A549 treated with ZK216348 at 1 μM for 4 hours (cell line): Measurements from ENCODE around the gene MAP3K10. TPM values are rescaled to one million over a fixed set of nuclear protein-coding genes. Genes with fewer than 3 reads are reported as not detected.

ENCODE experiments used
- total RNA-seq: library from RNA; stranded (reverse); fragments of 200-300 nt; extraction: Qiagen RNA extraction; gene quantifications from 5 replicates; pipeline ENCODE4 v1.2.3, GENCODE V29; 2022; ENCODE audit warnings: low read depth

The MAP3K10 gene
- 9.9 to 18.5 TPM (median 18.1 TPM) in 5 replicates for total RNA-seq

DNA sequence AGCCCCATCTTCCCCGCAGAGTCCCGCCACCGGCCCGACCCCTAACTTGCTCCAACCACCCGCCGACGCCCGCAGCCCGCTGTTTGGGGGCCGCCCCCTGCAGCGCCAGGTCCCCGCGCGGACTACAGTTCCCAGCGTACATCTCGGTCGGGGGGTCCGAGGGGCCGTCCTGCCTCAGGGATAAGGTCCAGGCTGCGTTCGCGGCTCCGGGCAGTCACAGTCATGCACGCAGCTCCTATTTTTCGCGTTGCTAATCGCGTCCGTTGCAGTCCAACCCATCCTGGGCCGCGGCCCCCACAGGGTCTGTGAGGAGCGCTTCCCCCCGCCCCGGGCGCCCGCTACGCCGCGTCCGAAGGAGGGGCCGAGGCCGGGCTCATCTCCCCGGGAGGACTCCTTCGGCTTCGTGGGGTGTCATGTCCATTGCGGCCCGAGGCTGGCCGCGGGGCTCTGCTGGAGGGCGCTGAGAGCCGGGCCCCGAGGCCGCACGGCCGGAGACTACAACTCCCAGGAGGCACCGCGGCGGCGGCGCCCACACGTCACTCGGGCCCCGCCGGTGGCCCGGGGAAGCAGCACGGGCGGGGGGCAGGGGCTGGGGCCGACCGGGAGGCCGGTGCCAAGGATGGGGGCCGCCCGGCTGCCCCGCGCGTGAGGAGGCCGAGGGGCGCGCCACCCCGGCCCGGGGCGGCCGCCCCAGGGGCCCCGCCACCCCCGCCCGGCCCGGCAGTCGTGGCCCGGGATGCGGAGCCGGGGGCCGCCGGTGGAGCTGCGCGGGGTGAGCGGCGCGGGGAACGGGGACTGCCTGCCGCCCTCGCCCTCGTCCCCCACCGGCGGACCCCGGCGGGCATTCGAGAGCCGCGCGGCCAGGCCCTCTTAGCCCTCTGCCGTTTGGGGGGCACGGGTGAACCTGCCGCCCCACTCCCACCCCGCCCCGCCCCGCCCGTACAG is at the start of gene MAP3K10:
MAP3K10 (plus strand) TSS at position 536 of the 945 bp plus-strand sequence. CDS start 606 bp downstream, outside the sequence.

DNA sequence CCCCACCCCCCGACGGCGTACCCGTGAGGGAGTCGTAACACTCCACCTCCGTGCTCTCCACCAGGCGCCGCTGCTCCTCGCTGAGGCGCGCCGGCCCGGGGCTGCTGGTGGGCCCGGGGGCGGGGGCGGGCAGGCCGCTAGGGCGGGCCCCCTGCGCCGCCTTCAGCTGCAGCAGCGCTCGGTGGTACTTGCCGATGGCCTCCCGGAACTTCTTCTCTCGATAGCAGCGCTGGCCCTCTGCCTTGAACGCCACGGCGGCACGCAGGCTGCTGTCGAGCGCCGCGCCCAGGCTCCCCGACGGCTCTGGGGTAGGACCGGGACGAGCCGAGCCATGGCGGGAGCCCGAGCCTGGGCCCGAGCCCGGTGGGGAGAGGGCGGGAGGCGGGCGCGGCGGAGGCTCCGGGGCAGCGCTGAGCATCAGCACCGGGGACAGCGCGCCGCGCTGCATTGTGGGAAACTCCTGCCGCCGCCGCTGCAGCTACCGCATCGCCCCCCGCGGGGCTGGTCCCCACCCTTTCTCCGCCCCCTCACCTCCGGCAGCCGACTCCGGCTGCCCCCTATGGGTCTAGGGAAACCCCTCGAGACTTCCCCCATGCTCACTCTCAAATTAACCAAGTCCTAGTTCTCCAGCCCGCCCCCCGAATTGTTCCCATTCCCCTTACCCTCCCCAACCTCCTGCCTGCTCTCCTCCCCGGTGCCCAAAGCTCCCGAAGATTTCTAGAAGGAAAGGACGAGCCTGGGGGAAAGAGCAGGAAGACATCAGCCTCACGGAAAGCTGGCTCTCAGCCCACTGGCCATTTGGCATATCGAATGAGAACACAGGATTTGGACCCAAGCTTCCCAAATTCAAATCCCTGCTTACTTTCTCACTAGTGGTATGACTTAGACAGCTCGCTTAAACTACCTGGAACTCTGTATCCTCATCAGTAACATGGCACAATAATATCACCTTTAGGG is 27.0 kb downstream of the MAP3K10 start, which contains the start of gene TTC9B:
TTC9B (minus strand) TSS at position 451 of the 957 bp plus-strand sequence; CDS start at position 448, 3 bp downstream.

Other genes starting within 250 kb of the MAP3K10 start
- gene PSMC4, start 220.3 kb upstream of the MAP3K10 start, total RNA-seq: 252 to 318 TPM (median 273 TPM) in 5 replicates
- gene ZNF546, start 194.4 kb upstream of the MAP3K10 start, total RNA-seq: 1.5 to 2.9 TPM (median 2.4 TPM) in 5 replicates
- 4.3 to 8.5 TPM (median 6.4 TPM) in 5 replicates for gene ZNF780B, start 135.2 kb upstream of the MAP3K10 start, total RNA-seq
- gene ZNF780A, start 100.5 kb upstream of the MAP3K10 start, total RNA-seq: 23.6 to 31.5 TPM (median 27.6 TPM) in 5 replicates
- 0.34 to 0.47 TPM (median 0.43 TPM) in 4 of 5 replicates, not detected in the other for gene TTC9B, start 27.0 kb downstream of the MAP3K10 start, total RNA-seq
- gene CCNP, start 35.3 kb downstream of the MAP3K10 start, total RNA-seq: 0.19 to 0.42 TPM (median 0.21 TPM) in 4 of 5 replicates, not detected in the other
- 113 to 193 TPM (median 182 TPM) in 5 replicates for gene AKT2, start 93.9 kb downstream of the MAP3K10 start, total RNA-seq
- gene C19orf47, start 157.0 kb downstream of the MAP3K10 start, total RNA-seq: 20.7 to 35.4 TPM (median 30.7 TPM) in 5 replicates
- gene PLD3, start 157.3 kb downstream of the MAP3K10 start, total RNA-seq: 224 to 275 TPM (median 254 TPM) in 5 replicates
- gene HIPK4, start 198.8 kb downstream of the MAP3K10 start, total RNA-seq: 0.20 to 0.42 TPM (median 0.32 TPM) in 5 replicates
- gene PRX, start 222.0 kb downstream of the MAP3K10 start, total RNA-seq: 1.0 to 1.7 TPM (median 1.5 TPM) in 5 replicates
- 22.7 to 35.8 TPM (median 30.0 TPM) in 5 replicates for gene SERTAD1, start 234.6 kb downstream of the MAP3K10 start, total RNA-seq